Esophagus muscularis mucosa (tissue), 4 donors: Measurements from ENCODE around the gene SIX5. TPM values are rescaled to one million over a fixed set of nuclear protein-coding genes. Genes with fewer than 3 reads are reported as not detected.
A peak's percentile ranks its signal among the peaks of the same experiment; 100 is the strongest.

ENCODE experiments used
- DNase-seq: peaks from one replicate; pipeline ENCODE4 v3.0.0-alpha.2; 2017; ENCODE audit errors: extremely low spot score
- H3K27ac ChIP-seq, 4 donors: fragments of 200-600 bp; sonication (generic); replicated peaks in 1 of 4; 1 replicate in 3 of 4; 2 replicates in 1 of 4; pipeline ENCODE4 v1.5.1; 2016 to 2019; ENCODE audit warnings: mild to moderate bottlenecking in 1 of 4
- H3K27me3 ChIP-seq, 4 donors: fragments of 200-600 bp; sonication (generic); one replicate each; pipeline versions ENCODE4 v1.5.1 to v1.6.0; 2016 to 2019
- H3K36me3 ChIP-seq, 4 donors: fragments of 200-600 bp; sonication (generic); one replicate each; pipeline ENCODE4 v1.5.1; 2016 to 2019
- H3K4me1 ChIP-seq, 4 donors: fragments of 200-600 bp; sonication (generic); one replicate each; pipeline ENCODE4 v1.5.1; 2016 to 2019
- H3K4me3 ChIP-seq, 4 donors: fragments of 200-600 bp; sonication (generic); 1 replicate in 2 of 4; 2 replicates in 2 of 4; pipeline ENCODE4 v1.5.1; 2016 to 2019; ENCODE audit warnings: mild to moderate bottlenecking in 4 of 4, moderate library complexity in 1 of 4
- H3K9me3 ChIP-seq, 4 donors: fragments of 200-600 bp; sonication (generic); 1 replicate in 3 of 4; 2 replicates in 1 of 4; pipeline ENCODE4 v1.5.1; 2016 to 2019
- CTCF ChIP-seq, 3 experiments: fragments of 200-600 bp in 2 of 3; fragments of 450-650 bp in 1 of 3; sonication (generic) in 2 of 3; IDR thresholded peaks; one replicate each; pipeline ENCODE4 v1.5.1; 2017 to 2019; ENCODE audit warnings: antibody characterized with exemption in 3 of 3, mild to moderate bottlenecking in 2 of 3, moderate library complexity in 1 of 3
- EP300 ChIP-seq: sonication (generic); formaldehyde crosslinking; IDR thresholded peaks from one replicate; pipeline ENCODE4 v1.6.1; 2017; ENCODE audit warnings: antibody characterized with exemption
- POLR2A ChIP-seq: fragments of 450-650 bp; IDR thresholded peaks from one replicate; pipeline ENCODE4 v1.6.1; 2017; ENCODE audit warnings: antibody characterized with exemption, moderate library complexity, mild to moderate bottlenecking, low read depth
- POLR2AphosphoS5 ChIP-seq, 2 donors: sonication (generic); formaldehyde crosslinking; IDR thresholded peaks; one replicate each; pipeline ENCODE4 v1.6.1; 2017; ENCODE audit warnings: antibody characterized with exemption in 2 of 2
- WGBS: methylation state at CpG from one replicate; pipeline ENCODE4 v1.1.5; 2018; 5-methylcytosine and 5-hydroxymethylcytosine counted together
- intact Hi-C: fragments of 100-400 bp; cut with DNase I; formaldehyde crosslinking; loops from one replicate; pipeline ENCODE4 v1.15.1; 2023
- total RNA-seq, 4 donors: library from RNA; depleted of rRNA; stranded (reverse); fragments of >200 nt; gene quantifications; one replicate each; pipeline versions ENCODE4 v1.1.0 to v1.2.1, GENCODE V29; 2016

Gene SIX5
- 10 to 100 TPM; 18.2 to 39.9 (median 28.8) TPM for total RNA-seq

GRCh38 chr19:45768984-45769782, at the start of gene SIX5:
TSS of gene SIX5 (minus strand) at chr19:45769252. CDS start at chr19:45768844, 408 bp downstream.
- Histone ChIP-seq H3K9me3 (no peaks in the 10 kb centered on the region), H3K27me3 (no peaks in the 10 kb centered on the region), H3K4me3 (peak within 1 kb of the TSS; percentile 87 to 98 (median 92)), H3K36me3 (peaks cover 0 to 31% (median 15%) of the 10 kb centered on the region in 4 donors), H3K27ac (peak within 1 kb of the TSS; percentile 91 to 98 (median 97)), H3K4me1 (peaks cover 42 to 75% (median 65%) of the 10 kb centered on the region in 4 donors)
- intact Hi-C loops = loop anchor here (1.0 kb wide), 1 partner anchor 30 kb away; no protein-coding TSS in a partner anchor
- peak; percentile 99 for DNase-seq
- 0% methylated on average over 10 of the region's 70 CpGs for WGBS
- TF ChIP-seq EP300 = no peak
- peak in 1 of 3 experiments; percentile 6 for TF ChIP-seq CTCF (IDR thresholded peaks at IDR 0.05)
- peak; percentile 98 to 99 for TF ChIP-seq POLR2AphosphoS5 (IDR thresholded peaks at IDR 0.05)
- TF ChIP-seq POLR2A = peak; percentile 84

GRCh38 chr19:45817725-45818301, 48.8 kb upstream of the SIX5 start:
- Histone ChIP-seq H3K9me3 (no peaks in the 10 kb centered on the region), H3K4me1 (peaks cover 14 to 30% (median 23%) of the 10 kb centered on the region in 4 donors), H3K4me3 (no peak overlapping the region), H3K27me3 (peaks cover 0 to 27% (median 8%) of the 10 kb centered on the region in 4 donors), H3K27ac (no peak overlapping the region), H3K36me3 (peaks cover 0 to 49% (median 33%) of the 10 kb centered on the region in 4 donors)
- 75% methylated on average over 10 of the region's 19 CpGs for WGBS
- no peak for DNase-seq
- intact Hi-C loops = loop anchor here (5.0 kb wide), 1 partner anchor 64 kb away; no protein-coding TSS in a partner anchor
- TF ChIP-seq CTCF (IDR thresholded peaks at IDR 0.05) (no peak), POLR2A (no peak), EP300 (no peak), POLR2AphosphoS5 (IDR thresholded peaks at IDR 0.05) (no peak)

- peaks cover 14 to 30% (median 23%) of the 10 kb centered on the region in 4 donors for H3K4me1 ChIP-seq
- no peak overlapping the region for H3K27ac ChIP-seq
- no peaks in the 10 kb centered on the region for H3K9me3 ChIP-seq
- no peak overlapping the region for H3K4me3 ChIP-seq
- 18% methylated on average over 24 of the region's 24 CpGs for WGBS
- DNase-seq = peak; percentile 98
- TF ChIP-seq POLR2AphosphoS5 (IDR thresholded peaks at IDR 0.05) = peak; percentile 37 to 73
- no peak for TF ChIP-seq POLR2A
- peak; percentile 90 to 98 (median 94) for TF ChIP-seq CTCF (IDR thresholded peaks at IDR 0.05)
- TF ChIP-seq EP300 = no peak
- intact Hi-C loops = loop anchor here (5.0 kb wide), 1 partner anchor 65 kb away; no protein-coding TSS in a partner anchor
- peaks cover 0 to 43% (median 27%) of the 10 kb centered on the region in 4 donors for H3K36me3 ChIP-seq
- H3K27me3 ChIP-seq = peaks cover 0 to 34% (median 10%) of the 10 kb centered on the region in 4 donors
Measured at GRCh38 chr19:45817010-45817724, 48.1 kb upstream of the SIX5 start.

GRCh38 chr19:45816236-45817009, 47.4 kb upstream of the SIX5 start:
- WGBS = 54% methylated on average over 11 of the region's 18 CpGs
- H3K36me3 ChIP-seq = peaks cover 0 to 37% (median 22%) of the 10 kb centered on the region in 4 donors
- H3K4me3 ChIP-seq = peak overlapping the region in 2 of 4 donors; percentile 35 to 46

More at GRCh38 chr19:45816236-45817009, 47.4 kb upstream of the SIX5 start:
- intact Hi-C loops = loop anchor here (5.0 kb wide), 1 partner anchor 66 kb away; no protein-coding TSS in a partner anchor
- Histone ChIP-seq H3K27ac (no peak overlapping the region), H3K4me1 (peaks cover 14 to 30% (median 23%) of the 10 kb centered on the region in 4 donors), H3K27me3 (peaks cover 0 to 41% (median 10%) of the 10 kb centered on the region in 4 donors), H3K9me3 (no peaks in the 10 kb centered on the region)
- no peak for TF ChIP-seq POLR2AphosphoS5 (IDR thresholded peaks at IDR 0.05)
- TF ChIP-seq CTCF (IDR thresholded peaks at IDR 0.05) = no peak
- TF ChIP-seq POLR2A = no peak
- no peak for DNase-seq
